A549 (cell line): Measurements from ENCODE around the gene APOBEC3B.

Source experiments
- EP300 ChIP-seq, 2 experiments: fragments of >200 bp; sonication (Bioruptor Twin); formaldehyde crosslinking; IDR thresholded peaks; 2 replicates in 1 of 2; 3 replicates in 1 of 2; pipeline ENCODE4 v1.6.1; 2016 to 2017
- ESRRA ChIP-seq: fragments of 150-350 bp; IDR thresholded peaks from 2 replicates; pipeline ENCODE4 v1.6.1; 2014; ENCODE audit warnings: mild to moderate bottlenecking, low read length, borderline replicate concordance
- HOXA7 ChIP-seq: fragments of 250-450 bp; sonication (Bioruptor Pico); IDR thresholded peaks from 2 replicates; pipeline ENCODE4 v1.5.0; 2020; ENCODE audit warnings: mild to moderate bottlenecking, moderate library complexity
- HOXB13 ChIP-seq: fragments of 250-450 bp; sonication (Bioruptor Pico); IDR thresholded peaks from 2 replicates; pipeline ENCODE4 v1.5.0; 2020; ENCODE audit warnings: low read depth, mild to moderate bottlenecking, moderate library complexity
- TF ChIP-seq, protein P1 (sequence below): fragments of >200 bp; sonication (Bioruptor Twin); formaldehyde crosslinking; IDR thresholded peaks from 3 replicates; pipeline ENCODE4 v1.5.1; 2016

DNA sequence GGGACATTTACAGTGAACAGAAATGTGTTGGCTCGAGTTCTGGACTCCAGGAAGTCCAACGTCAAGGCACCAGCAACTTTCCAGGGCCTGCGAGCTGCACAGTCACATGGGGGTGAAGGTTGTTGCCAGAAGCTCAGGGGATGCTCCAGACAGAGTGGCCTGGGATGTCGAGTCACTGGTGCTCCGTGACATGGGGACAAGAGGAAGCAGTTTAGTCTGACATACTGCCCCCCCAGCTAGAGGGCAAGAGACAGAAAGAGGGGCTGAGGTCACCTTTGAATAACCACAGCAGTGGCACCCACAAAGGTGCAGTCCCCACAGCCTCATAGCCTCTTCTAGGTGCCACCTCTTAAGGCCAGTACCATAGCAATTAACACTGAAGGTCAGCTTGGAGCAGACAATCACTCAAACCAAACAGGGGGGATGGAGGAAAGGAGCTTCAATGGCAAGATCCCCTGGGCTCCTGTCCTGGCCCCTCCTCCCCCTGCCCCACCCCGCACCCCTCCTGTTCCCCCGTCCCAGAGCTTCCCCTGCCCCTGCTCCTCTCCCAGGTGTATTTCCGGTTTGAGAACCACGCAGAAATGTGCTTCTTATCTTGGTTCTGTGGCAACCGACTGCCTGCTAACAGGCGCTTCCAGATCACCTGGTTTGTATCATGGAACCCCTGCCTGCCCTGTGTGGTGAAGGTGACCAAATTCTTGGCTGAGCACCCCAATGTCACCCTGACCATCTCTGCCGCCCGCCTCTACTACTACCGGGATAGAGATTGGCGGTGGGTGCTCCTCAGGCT lies 42.6 kb downstream of the APOBEC3B start:
- no peak for TF ChIP-seq HOXA7
- TF ChIP-seq, protein P1, sequence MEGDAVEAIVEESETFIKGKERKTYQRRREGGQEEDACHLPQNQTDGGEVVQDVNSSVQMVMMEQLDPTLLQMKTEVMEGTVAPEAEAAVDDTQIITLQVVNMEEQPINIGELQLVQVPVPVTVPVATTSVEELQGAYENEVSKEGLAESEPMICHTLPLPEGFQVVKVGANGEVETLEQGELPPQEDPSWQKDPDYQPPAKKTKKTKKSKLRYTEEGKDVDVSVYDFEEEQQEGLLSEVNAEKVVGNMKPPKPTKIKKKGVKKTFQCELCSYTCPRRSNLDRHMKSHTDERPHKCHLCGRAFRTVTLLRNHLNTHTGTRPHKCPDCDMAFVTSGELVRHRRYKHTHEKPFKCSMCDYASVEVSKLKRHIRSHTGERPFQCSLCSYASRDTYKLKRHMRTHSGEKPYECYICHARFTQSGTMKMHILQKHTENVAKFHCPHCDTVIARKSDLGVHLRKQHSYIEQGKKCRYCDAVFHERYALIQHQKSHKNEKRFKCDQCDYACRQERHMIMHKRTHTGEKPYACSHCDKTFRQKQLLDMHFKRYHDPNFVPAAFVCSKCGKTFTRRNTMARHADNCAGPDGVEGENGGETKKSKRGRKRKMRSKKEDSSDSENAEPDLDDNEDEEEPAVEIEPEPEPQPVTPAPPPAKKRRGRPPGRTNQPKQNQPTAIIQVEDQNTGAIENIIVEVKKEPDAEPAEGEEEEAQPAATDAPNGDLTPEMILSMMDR: no peak
- no peak for TF ChIP-seq EP300 (IDR thresholded peaks at IDR 0.05)
- TF ChIP-seq HOXB13 (CRISPR knock-in tag): no peak
- no peak for TF ChIP-seq ESRRA
